HCT116 (cell line): ENCODE data around the gene ETV7. TPM values are rescaled to one million over a fixed set of nuclear protein-coding genes. Genes with fewer than 3 reads are reported as not detected.

Source experiments
- ATAC-seq: fragments of 200-7000 bp; cut with Tn5 transposase; 2 replicates; pipeline ENCODE4 v1.9.1; 2020; ENCODE audit warnings: mild to moderate bottlenecking, moderate library complexity
- BruUV-seq: library from RNA; stranded (reverse); fragments of 400-500 nt; replicated peaks from 2 replicates; lab custom pipeline; 2021; lab: Mats Ljungman, UMichigan
- CTCF ChIA-PET: fragments of 300-600 bp; sonication (Branson Sonifier 250); formaldehyde crosslinking; loops from one replicate; lab custom pipeline; 2021; ENCODE audit warnings: antibody characterized with exemption; lab: Charles Lee
- POLR2A ChIA-PET: fragments of 300-600, 350-600 bp; sonication (Branson Sonifier 250); formaldehyde crosslinking; loops from one replicate; lab custom pipeline; 2021; ENCODE audit warnings: antibody characterized with exemption; lab: Charles Lee
- RAD21 ChIA-PET, 2 experiments: fragments of 300-600 bp; sonication (Branson Sonifier 250); formaldehyde crosslinking; loops; one replicate each; lab custom pipeline; 2023; ENCODE audit warnings: low total read pairs in 2 of 2; ENCODE audit not compliant: uncharacterized antibody in 2 of 2, unreplicated experiment in 2 of 2, low non-redundant PET in 1 of 2; lab: Charles Lee
- DNase-seq: peaks from one replicate; pipeline ENCODE4 v3.0.0-alpha.2; 2010; ENCODE audit warnings: low read depth, low spot score
- H2AFZ ChIP-seq: fragments of 200-600 bp; shearing (Covaris generic), sonication (generic); 2 replicates; pipeline ENCODE4 v1.6.1; 2017; ENCODE audit warnings: low read depth, mixed run types, mixed read lengths, antibody characterized with exemption, low read length; ENCODE audit not compliant: poor library complexity, severe bottlenecking
- H3K27ac ChIP-seq: 2 replicates; pipeline ENCODE4 v1.5.1; 2012; ENCODE audit warnings: low read depth, low read length
- H3K27me3 ChIP-seq: fragments of 200-600 bp; sonication (generic); 2 replicates; pipeline ENCODE4 v1.6.1; 2016; ENCODE audit warnings: mixed run types, low read length, mixed read lengths; ENCODE audit not compliant: insufficient read depth
- H3K36me3 ChIP-seq, 2 experiments: fragments of 200-500 bp in 1 of 2; fragments of 200-600 bp in 1 of 2; sonication (Bioruptor generic) in 1 of 2; sonication (generic) in 1 of 2; 2 replicates each; pipeline versions ENCODE4 v1.5.1 to v1.6.1; 2014 to 2016; ENCODE audit warnings: low read length in 2 of 2, inconsistent platforms in 1 of 2, mixed read lengths in 1 of 2, mixed run types in 1 of 2; ENCODE audit not compliant: insufficient read depth in 2 of 2, control insufficient read depth in 1 of 2
- H3K4me1 ChIP-seq, 2 experiments: fragments of 200-600 bp in 1 of 2; sonication (generic) in 1 of 2; 2 replicates each; pipeline versions ENCODE4 v1.5.1 to v1.6.1; 2012 to 2017; ENCODE audit warnings: low read length in 2 of 2, inconsistent platforms in 1 of 2, mild to moderate bottlenecking in 1 of 2, mixed read lengths in 1 of 2, mixed run types in 1 of 2, moderate library complexity in 1 of 2; ENCODE audit not compliant: insufficient read depth in 2 of 2, control insufficient read depth in 1 of 2
- H3K4me2 ChIP-seq: fragments of 200-600 bp; sonication (generic); 2 replicates; pipeline ENCODE4 v1.6.1; 2017; ENCODE audit warnings: mixed run types, low read length, mixed read lengths
- H3K4me3 ChIP-seq, 2 experiments: fragments of 200-600 bp in 1 of 2; sonication (generic) in 1 of 2; replicated peaks in 1 of 2; 2 replicates each; pipeline ENCODE4 v1.5.1; 2011 to 2016; ENCODE audit warnings: low read length in 2 of 2, control low read depth in 1 of 2, low read depth in 1 of 2, mild to moderate bottlenecking in 1 of 2, mixed read lengths in 1 of 2, mixed run types in 1 of 2
- H3K79me2 ChIP-seq: fragments of 200-600 bp; sonication (generic); 2 replicates; pipeline ENCODE4 v1.6.1; 2017; ENCODE audit warnings: mild to moderate bottlenecking, mixed run types, low read length, moderate library complexity, mixed read lengths; ENCODE audit not compliant: insufficient read depth
- H3K9ac ChIP-seq: fragments of 200-600 bp; sonication (generic); 2 replicates; pipeline ENCODE4 v1.6.1; 2016; ENCODE audit warnings: low read length, mixed read lengths
- H3K9me2 ChIP-seq: fragments of 200-600 bp; sonication (generic), shearing (Covaris generic); 2 replicates; pipeline ENCODE4 v1.6.1; 2017; ENCODE audit warnings: mixed run types, mild to moderate bottlenecking, moderate library complexity; ENCODE audit not compliant: insufficient read depth
- H3K9me3 ChIP-seq, 2 experiments: fragments of 200-500 bp in 1 of 2; fragments of 200-600 bp in 1 of 2; sonication (Bioruptor generic) in 1 of 2; sonication (generic) in 1 of 2; 2 replicates each; pipeline ENCODE4 v1.6.1; 2014 to 2017; ENCODE audit warnings: low read length in 2 of 2, mixed read lengths in 2 of 2, inconsistent platforms in 1 of 2, low read depth in 1 of 2, mild to moderate bottlenecking in 1 of 2, mixed run types in 1 of 2, moderate library complexity in 1 of 2; ENCODE audit not compliant: control insufficient read depth in 1 of 2, insufficient read depth in 1 of 2
- H4K20me1 ChIP-seq: fragments of 200-600 bp; sonication (generic), shearing (Covaris generic); 2 replicates; pipeline ENCODE4 v1.6.1; 2017; ENCODE audit warnings: mixed run types, mild to moderate bottlenecking, moderate library complexity; ENCODE audit not compliant: insufficient read depth
- CBX3 ChIP-seq: IDR thresholded peaks from 2 replicates; pipeline ENCODE4 v1.6.1; 2012; ENCODE audit warnings: low read depth
- ELF1 ChIP-seq: IDR thresholded peaks from 2 replicates; pipeline ENCODE4 v1.6.1; 2012; ENCODE audit warnings: low read depth, borderline replicate concordance
- EZH2 ChIP-seq: fragments of 200-600 bp; sonication (generic); IDR thresholded peaks from 2 replicates; pipeline ENCODE4 v1.6.1; 2017; ENCODE audit warnings: antibody characterized with exemption, mixed run types
- EZH2phosphoT487 ChIP-seq: fragments of 200-600 bp; IDR thresholded peaks from 2 replicates; pipeline ENCODE4 v1.6.1; 2018; ENCODE audit warnings: antibody characterized with exemption, borderline replicate concordance
- FOSL1 ChIP-seq: IDR thresholded peaks from 2 replicates; pipeline ENCODE4 v1.6.1; 2012; ENCODE audit warnings: low read depth
- JUND ChIP-seq: IDR thresholded peaks from 2 replicates; pipeline ENCODE4 v1.6.1; 2012
- POLR2A ChIP-seq: IDR thresholded peaks from 2 replicates; pipeline ENCODE4 v1.7.0; 2011; ENCODE audit warnings: borderline replicate concordance; ENCODE audit not compliant: insufficient read depth, insufficient read length; ENCODE audit errors: extremely low read depth
- POLR2AphosphoS5 ChIP-seq: IDR thresholded peaks from 2 replicates; pipeline ENCODE4 v1.6.1; 2011; ENCODE audit warnings: mild to moderate bottlenecking, low read depth, low read length, moderate library complexity
- RAD21 ChIP-seq: IDR thresholded peaks from 2 replicates; pipeline ENCODE4 v1.6.1; 2012; ENCODE audit warnings: low read depth, mild to moderate bottlenecking
- SIN3A ChIP-seq: IDR thresholded peaks from 2 replicates; pipeline ENCODE4 v1.6.1; 2012; ENCODE audit warnings: low read depth
- SP1 ChIP-seq: IDR thresholded peaks from 2 replicates; pipeline ENCODE4 v1.6.1; 2012; ENCODE audit warnings: low read depth
- TCF7L2 ChIP-seq: IDR thresholded peaks from 2 replicates; pipeline ENCODE4 v1.7.0; 2011; ENCODE audit warnings: borderline replicate concordance, inconsistent platforms; ENCODE audit not compliant: insufficient read depth, insufficient read length; ENCODE audit errors: extremely low read depth
- YY1 ChIP-seq: IDR thresholded peaks from 2 replicates; pipeline ENCODE4 v1.6.1; 2011; ENCODE audit warnings: low read length, low read depth, moderate library complexity, mild to moderate bottlenecking; ENCODE audit not compliant: insufficient replicate concordance; ENCODE audit errors: extremely low read depth
- ZFX ChIP-seq: fragments of 450-650 bp; IDR thresholded peaks from 2 replicates; pipeline ENCODE4 v1.6.1; 2017
- ZNF274 ChIP-seq: fragments of 200-500 bp; sonication (Bioruptor generic); IDR thresholded peaks from 2 replicates; pipeline ENCODE4 v1.6.1; 2014; ENCODE audit warnings: mild to moderate bottlenecking, low read depth, low read length, inconsistent platforms
- intact Hi-C: fragments of 100-400 bp; cut with micrococcal nuclease; formaldehyde crosslinking; loops from 2 replicates; pipeline ENCODE4 v1.10.0; 2022
- total RNA-seq: library from RNA; stranded (reverse); gene quantifications from one replicate; pipeline ENCODE4 v1.2.1, GENCODE V29; 2021; ENCODE audit not compliant: unreplicated experiment
- TF ChIP-seq, protein P1 (sequence below): IDR thresholded peaks from 2 replicates; pipeline ENCODE4 v1.6.1; 2012
- TF ChIP-seq, protein P2 (sequence below): IDR thresholded peaks from 2 replicates; pipeline ENCODE4 v1.6.1; 2012

ETV7 gene
- total RNA-seq, 1 experiment from 2014 or later = 1.0 TPM

- Histone ChIP-seq H3K4me2 (no peak overlapping the region), H2AFZ (no peak overlapping the region), H3K9me2 (no peaks in the 10 kb centered on the region), H3K4me1 (no peaks in the 10 kb centered on the region), H3K27me3 (no peaks in the 10 kb centered on the region), H3K9me3 (no peaks in the 10 kb centered on the region), H3K9ac (no peak overlapping the region), H3K79me2 (no peaks in the 10 kb centered on the region), H3K36me3 (no peaks in the 10 kb centered on the region), H4K20me1 (no peaks in the 10 kb centered on the region), H3K27ac (no peak overlapping the region), H3K4me3 (no peak overlapping the region)
- TF ChIP-seq, protein P1, sequence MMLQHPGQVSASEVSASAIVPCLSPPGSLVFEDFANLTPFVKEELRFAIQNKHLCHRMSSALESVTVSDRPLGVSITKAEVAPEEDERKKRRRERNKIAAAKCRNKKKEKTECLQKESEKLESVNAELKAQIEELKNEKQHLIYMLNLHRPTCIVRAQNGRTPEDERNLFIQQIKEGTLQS = no peak
- no peak for TF ChIP-seq ZNF274
- TF ChIP-seq POLR2AphosphoS5 = no peak
- no peak for TF ChIP-seq TCF7L2
- TF ChIP-seq CBX3 = no peak
- no peak for TF ChIP-seq EZH2phosphoT487
- TF ChIP-seq YY1 = no peak
- no peak for TF ChIP-seq ZFX
- TF ChIP-seq, protein P2, sequence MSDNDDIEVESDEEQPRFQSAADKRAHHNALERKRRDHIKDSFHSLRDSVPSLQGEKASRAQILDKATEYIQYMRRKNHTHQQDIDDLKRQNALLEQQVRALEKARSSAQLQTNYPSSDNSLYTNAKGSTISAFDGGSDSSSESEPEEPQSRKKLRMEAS = no peak
- TF ChIP-seq FOSL1 = no peak
- TF ChIP-seq RAD21 = no peak
- no peak for TF ChIP-seq ELF1
- TF ChIP-seq POLR2A = no peak
- no peak for TF ChIP-seq EZH2
- no peak for TF ChIP-seq SP1
- TF ChIP-seq SIN3A = no peak
- TF ChIP-seq JUND = no peak
- DNase-seq = no peak
- RAD21 ChIA-PET = no interaction called here
- CTCF ChIA-PET = no interaction called here
- no peak for ATAC-seq
- intact Hi-C loops = no loop called here
- POLR2A ChIA-PET = no interaction called here
- no TSS peak for BruUV-seq
These were observed 11.3 kb downstream of the ETV7 start for GRCh38 chr6:36376183-36376582.
